Neuronal stem cell (in vitro differentiated cells): ENCODE measurements around the gene ABCB9.
A peak's percentile ranks its signal among the peaks of the same experiment; 100 is the strongest.

Experiments
- DNase-seq: peaks from one replicate; pipeline ENCODE4 v3.0.0-alpha.2; 2013; ENCODE audit warnings: low spot score
- H2AFZ ChIP-seq: one replicate; pipeline ENCODE4 v1.6.1; 2013; ENCODE audit warnings: mild to moderate bottlenecking, low read length, inconsistent platforms
- H2AK5ac ChIP-seq: 2 replicates; pipeline ENCODE4 v1.6.1; 2013; ENCODE audit warnings: low read depth, mild to moderate bottlenecking, inconsistent platforms, low read length, moderate library complexity, mixed read lengths
- H2BK120ac ChIP-seq: 2 replicates; pipeline ENCODE4 v1.6.1; 2013; ENCODE audit warnings: low read depth, mild to moderate bottlenecking, inconsistent platforms, low read length, moderate library complexity, mixed read lengths
- H2BK12ac ChIP-seq: one replicate; pipeline ENCODE4 v1.6.1; 2013; ENCODE audit warnings: low read length, inconsistent platforms
- H2BK15ac ChIP-seq: 2 replicates; pipeline ENCODE4 v1.6.1; 2013; ENCODE audit warnings: mild to moderate bottlenecking, low read length, inconsistent platforms, mixed read lengths
- H2BK5ac ChIP-seq: one replicate; pipeline ENCODE4 v1.6.1; 2013; ENCODE audit warnings: inconsistent platforms, mild to moderate bottlenecking, low read length, moderate library complexity
- H3K14ac ChIP-seq: one replicate; pipeline ENCODE4 v1.6.1; 2013; ENCODE audit warnings: low read length, inconsistent platforms
- H3K18ac ChIP-seq: 2 replicates; pipeline ENCODE4 v1.6.1; 2013; ENCODE audit warnings: low read length, inconsistent platforms
- H3K23ac ChIP-seq: 2 replicates; pipeline ENCODE4 v1.6.1; 2013; ENCODE audit warnings: low read depth, mild to moderate bottlenecking, mixed read lengths, low read length, inconsistent platforms; ENCODE audit not compliant: poor library complexity
- H3K27ac ChIP-seq: replicated peaks from 3 replicates; pipeline ENCODE4 v1.5.1; 2013; ENCODE audit warnings: low read length, inconsistent platforms
- H3K27me3 ChIP-seq, 3 experiments: 2 replicates each; pipeline ENCODE4 v1.6.1; 2013; ENCODE audit warnings: low read length in 3 of 3, mild to moderate bottlenecking in 2 of 3, inconsistent platforms in 1 of 3, low read depth in 1 of 3, mixed read lengths in 1 of 3, moderate library complexity in 1 of 3; ENCODE audit not compliant: control insufficient read depth in 3 of 3, insufficient read depth in 3 of 3
- H3K36me3 ChIP-seq, 2 donors: replicated peaks in 1 of 2; 2 replicates each; pipeline ENCODE4 v1.6.1; 2013; ENCODE audit warnings: low read length in 2 of 2; ENCODE audit not compliant: control insufficient read depth in 2 of 2, insufficient read depth in 2 of 2
- H3K4ac ChIP-seq: 2 replicates; pipeline ENCODE4 v1.6.1; 2013; ENCODE audit warnings: inconsistent platforms, mild to moderate bottlenecking, low read length, moderate library complexity
- H3K4me1 ChIP-seq, 2 donors: 1 replicate in 1 of 2; 2 replicates in 1 of 2; pipeline ENCODE4 v1.6.1; 2013; ENCODE audit warnings: low read length in 2 of 2, low read depth in 1 of 2; ENCODE audit not compliant: control insufficient read depth in 2 of 2, insufficient read depth in 1 of 2
- H3K4me2 ChIP-seq: one replicate; pipeline ENCODE4 v1.6.1; 2013; ENCODE audit warnings: mild to moderate bottlenecking, low read length, inconsistent platforms; ENCODE audit not compliant: insufficient read depth, poor library complexity, severe bottlenecking
- H3K4me3 ChIP-seq, 2 donors: 2 replicates each; pipeline ENCODE4 v1.5.1; 2013; ENCODE audit warnings: low read length in 2 of 2, mild to moderate bottlenecking in 2 of 2, inconsistent platforms in 1 of 2, moderate library complexity in 1 of 2
- H3K79me1 ChIP-seq: one replicate; pipeline ENCODE4 v1.6.1; 2013; ENCODE audit warnings: low read depth, mild to moderate bottlenecking, inconsistent platforms, low read length, moderate library complexity
- H3K9ac ChIP-seq: one replicate; pipeline ENCODE4 v1.6.1; 2013; ENCODE audit warnings: mild to moderate bottlenecking, low read depth, low read length, inconsistent platforms; ENCODE audit not compliant: poor library complexity
- H3K9me3 ChIP-seq, 2 donors: replicated peaks in 1 of 2; 2 replicates each; pipeline versions ENCODE3 to v1.6.1; 2013; ENCODE audit warnings: low read length in 2 of 2, mild to moderate bottlenecking in 2 of 2, inconsistent platforms in 1 of 2, low read depth in 1 of 2, mixed read lengths in 1 of 2, moderate library complexity in 1 of 2; ENCODE audit not compliant: control insufficient read depth in 2 of 2, insufficient read depth in 1 of 2
- H4K8ac ChIP-seq: one replicate; pipeline ENCODE4 v1.6.1; 2013; ENCODE audit warnings: low read depth, mild to moderate bottlenecking, inconsistent platforms, low read length, moderate library complexity
- H4K91ac ChIP-seq: one replicate; pipeline ENCODE4 v1.6.1; 2013; ENCODE audit warnings: low read length, low read depth, mild to moderate bottlenecking, inconsistent platforms; ENCODE audit not compliant: poor library complexity
- WGBS, 2 donors: extraction: QIAGEN DNeasy Blood & Tissue Kit; methylation state at CpG; one replicate each; pipeline ENCODE4 v1.1.7; 2013; ENCODE audit warnings: missing lambda C conversion rate in 2 of 2, mixed read lengths in 1 of 2; ENCODE audit not compliant: insufficient read length in 2 of 2, insufficient replicate concordance in 1 of 2; ENCODE audit errors: extremely low coverage in 2 of 2; 5-methylcytosine and 5-hydroxymethylcytosine counted together

Gene ABCB9

DNA sequence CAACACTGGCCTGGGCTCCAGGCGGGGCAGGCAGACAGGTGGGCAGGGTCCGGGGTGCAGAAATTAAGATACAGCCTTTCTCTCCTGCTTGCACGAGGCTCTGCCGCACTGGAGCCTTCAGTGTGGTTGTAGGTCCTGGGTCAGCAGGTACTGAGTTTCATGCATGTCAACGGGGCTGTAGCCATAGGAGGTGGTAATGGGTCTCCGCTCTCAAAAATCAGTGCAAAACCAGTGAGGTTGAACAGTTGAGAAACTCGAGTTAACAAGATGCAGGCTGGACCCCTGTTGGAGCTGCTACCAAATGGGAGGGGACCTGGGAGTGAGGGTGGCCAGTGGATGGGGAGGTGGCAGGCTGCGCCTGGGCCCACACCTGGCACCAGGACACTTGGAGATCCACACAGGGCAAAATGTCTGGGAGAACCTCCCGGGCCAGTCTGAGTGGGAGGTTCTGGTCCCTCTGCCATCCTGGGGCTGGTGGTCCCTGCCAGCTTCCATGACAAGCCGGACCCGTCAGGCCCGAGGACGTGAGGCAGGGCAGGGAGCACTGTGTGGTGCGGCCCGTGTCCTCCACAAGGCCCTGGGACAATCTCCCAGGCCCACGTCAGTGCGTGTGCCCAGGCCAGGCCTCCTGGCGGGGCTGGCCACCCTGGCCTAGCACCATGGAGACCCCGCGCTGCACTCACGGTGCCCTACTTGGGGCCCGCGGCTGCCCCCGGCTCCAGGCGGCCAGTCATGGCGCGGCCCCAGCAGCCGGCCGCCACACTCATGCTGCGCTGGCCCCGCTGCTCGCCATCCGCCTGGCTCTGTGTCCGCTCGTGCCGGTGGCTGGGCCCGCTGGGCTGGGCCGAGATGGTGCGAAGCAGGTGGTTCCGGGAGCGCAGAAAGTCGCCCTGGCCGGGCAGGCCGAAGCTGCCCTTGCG is 19.3 kb upstream of the ABCB9 start:
- H3K18ac ChIP-seq, result no peak overlapping the region
- no peak overlapping the region for H3K4me2 ChIP-seq
- H2AFZ ChIP-seq, result peak overlapping the region; percentile 69
- H3K36me3 ChIP-seq, result peaks cover 12 to 38% of the 10 kb centered on the region in 2 donors
- no CpG with 5 or more reads among the region's 45 CpGs for WGBS, 2 donors
- no peak overlapping the region for H3K9ac ChIP-seq
- DNase-seq, result no peak
- no peak overlapping the region for H2BK12ac ChIP-seq
- peak overlapping the region; percentile 56 for H2AK5ac ChIP-seq
- H4K8ac ChIP-seq, result peak overlapping the region; percentile 96
- H3K4me1 ChIP-seq, result peaks cover 8 to 39% of the 10 kb centered on the region in 2 donors
- H3K4me3 ChIP-seq, result no peak overlapping the region
- peak overlapping the region; percentile 31 for H3K23ac ChIP-seq
- no peaks in the 10 kb centered on the region for H3K9me3 ChIP-seq
- H4K91ac ChIP-seq, result no peak overlapping the region
- no peaks in the 10 kb centered on the region for H3K27me3 ChIP-seq
- no peak overlapping the region for H2BK120ac ChIP-seq
- H3K27ac ChIP-seq, result no peak overlapping the region
- H2BK5ac ChIP-seq, result no peak overlapping the region
- H3K14ac ChIP-seq, result no peak overlapping the region
- no peak overlapping the region for H2BK15ac ChIP-seq
- H3K4ac ChIP-seq, result no peak overlapping the region
- H3K79me1 ChIP-seq, result peaks cover 11% of the 10 kb centered on the region

DNA sequence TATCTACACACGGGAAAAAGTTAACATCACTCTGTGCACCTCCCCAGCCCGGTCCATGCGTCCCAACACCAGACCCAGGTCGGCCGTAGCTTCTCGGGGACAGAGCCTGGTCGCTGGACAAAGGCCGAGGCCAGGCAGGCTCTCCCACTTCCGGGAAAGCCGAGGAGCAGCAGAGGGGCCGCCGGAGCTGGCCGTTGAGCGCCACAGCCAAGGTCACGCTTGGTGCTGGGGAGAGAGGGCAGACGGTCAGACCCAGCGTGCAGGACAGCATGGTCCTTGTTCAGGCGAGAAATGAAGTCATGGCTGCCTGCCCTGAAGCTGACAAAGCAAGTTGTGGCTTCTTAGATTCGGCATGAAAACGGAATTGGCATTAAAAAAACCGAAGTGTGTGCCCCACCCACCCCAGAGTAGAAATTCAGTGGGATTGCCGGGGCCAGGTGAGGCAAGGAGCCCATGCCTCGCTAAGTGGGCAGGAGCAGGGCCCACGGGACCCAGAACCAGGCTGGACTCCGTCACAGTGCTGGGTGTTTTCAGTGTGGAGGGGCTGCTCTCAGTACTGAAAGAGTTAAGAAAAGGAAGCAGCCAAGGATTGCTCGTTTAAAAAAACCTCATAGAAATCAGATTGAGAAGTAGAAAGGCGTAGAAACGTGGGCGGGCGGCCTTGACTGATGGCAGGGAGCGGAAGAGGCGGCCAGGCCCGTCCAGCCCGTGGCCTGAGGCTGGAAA is 18.5 kb upstream of the ABCB9 start:
- no peak overlapping the region for H3K4me2 ChIP-seq
- H3K9ac ChIP-seq, result no peak overlapping the region
- WGBS, 2 donors, result no CpG with 5 or more reads among the region's 34 CpGs
- H3K9me3 ChIP-seq, result no peaks in the 10 kb centered on the region
- H2AK5ac ChIP-seq, result no peak overlapping the region
- H2AFZ ChIP-seq, result peak overlapping the region; percentile 69
- no peak overlapping the region for H4K8ac ChIP-seq
- no peak for DNase-seq
- H3K27ac ChIP-seq, result no peak overlapping the region
- no peak overlapping the region for H4K91ac ChIP-seq
- peak overlapping the region in 1 of 2 donors; percentile 11 for H3K4me3 ChIP-seq
- no peaks in the 10 kb centered on the region for H3K27me3 ChIP-seq
- peaks cover 11% of the 10 kb centered on the region for H3K79me1 ChIP-seq
- H3K36me3 ChIP-seq, result peaks cover 12 to 38% of the 10 kb centered on the region in 2 donors
- no peak overlapping the region for H3K14ac ChIP-seq
- H2BK12ac ChIP-seq, result no peak overlapping the region
- H2BK5ac ChIP-seq, result no peak overlapping the region
- H2BK15ac ChIP-seq, result no peak overlapping the region
- no peak overlapping the region for H2BK120ac ChIP-seq
- peaks cover 9 to 41% of the 10 kb centered on the region in 2 donors for H3K4me1 ChIP-seq
- no peak overlapping the region for H3K23ac ChIP-seq
- H3K4ac ChIP-seq, result no peak overlapping the region
- peak overlapping the region; percentile 12 for H3K18ac ChIP-seq

GRCh38 chr12:122983789-122984515 is 17.7 kb upstream of the ABCB9 start:
- Histone ChIP-seq H4K8ac (no peak overlapping the region), H3K27me3 (no peaks in the 10 kb centered on the region), H2AFZ (peak overlapping the region; percentile 69), H3K9ac (no peak overlapping the region), H3K9me3 (no peaks in the 10 kb centered on the region), H3K79me1 (peaks cover 11% of the 10 kb centered on the region), H2BK12ac (no peak overlapping the region), H3K36me3 (peaks cover 12 to 42% of the 10 kb centered on the region in 2 donors), H3K23ac (no peak overlapping the region), H3K27ac (no peak overlapping the region), H3K4ac (no peak overlapping the region), H2AK5ac (no peak overlapping the region), H3K4me3 (no peak overlapping the region), H2BK15ac (no peak overlapping the region), H3K18ac (no peak overlapping the region), H2BK120ac (no peak overlapping the region), H2BK5ac (no peak overlapping the region), H3K4me2 (no peak overlapping the region), H3K4me1 (peaks cover 12 to 46% of the 10 kb centered on the region in 2 donors), H3K14ac (no peak overlapping the region), H4K91ac (no peak overlapping the region)
- WGBS, 2 donors, result no CpG with 5 or more reads among the region's 9 CpGs
- no peak for DNase-seq
